ENCODE data around the gene CLTCL1.
"Not testable (repeated sequence)": the region's sequence is repeated elsewhere in the genome, so short reads cannot be mapped to it uniquely, and the experiment has no call there.

DNA sequence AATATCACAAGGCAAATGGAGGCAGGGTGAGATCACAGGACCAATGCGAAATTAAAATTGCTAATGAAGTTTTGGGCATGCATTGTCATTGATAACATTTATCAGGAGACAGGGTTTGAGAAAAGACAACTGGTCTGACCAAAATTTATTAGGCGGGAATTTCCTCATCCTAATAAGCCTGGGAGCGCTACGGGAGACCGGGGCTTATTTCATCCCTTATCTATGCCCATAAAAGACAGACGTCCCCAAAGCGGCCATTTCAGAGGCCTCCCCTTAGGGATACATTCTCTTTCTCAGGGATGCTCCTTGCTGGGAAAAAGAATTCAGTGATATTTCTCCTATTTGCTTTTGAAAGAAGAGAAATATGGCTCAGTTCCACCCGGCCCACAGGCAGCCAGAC lies 28.6 kb upstream of the CLTCL1 start:
- TF ChIP-seq, protein P1, sequence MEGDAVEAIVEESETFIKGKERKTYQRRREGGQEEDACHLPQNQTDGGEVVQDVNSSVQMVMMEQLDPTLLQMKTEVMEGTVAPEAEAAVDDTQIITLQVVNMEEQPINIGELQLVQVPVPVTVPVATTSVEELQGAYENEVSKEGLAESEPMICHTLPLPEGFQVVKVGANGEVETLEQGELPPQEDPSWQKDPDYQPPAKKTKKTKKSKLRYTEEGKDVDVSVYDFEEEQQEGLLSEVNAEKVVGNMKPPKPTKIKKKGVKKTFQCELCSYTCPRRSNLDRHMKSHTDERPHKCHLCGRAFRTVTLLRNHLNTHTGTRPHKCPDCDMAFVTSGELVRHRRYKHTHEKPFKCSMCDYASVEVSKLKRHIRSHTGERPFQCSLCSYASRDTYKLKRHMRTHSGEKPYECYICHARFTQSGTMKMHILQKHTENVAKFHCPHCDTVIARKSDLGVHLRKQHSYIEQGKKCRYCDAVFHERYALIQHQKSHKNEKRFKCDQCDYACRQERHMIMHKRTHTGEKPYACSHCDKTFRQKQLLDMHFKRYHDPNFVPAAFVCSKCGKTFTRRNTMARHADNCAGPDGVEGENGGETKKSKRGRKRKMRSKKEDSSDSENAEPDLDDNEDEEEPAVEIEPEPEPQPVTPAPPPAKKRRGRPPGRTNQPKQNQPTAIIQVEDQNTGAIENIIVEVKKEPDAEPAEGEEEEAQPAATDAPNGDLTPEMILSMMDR (IDR thresholded peaks at IDR 0.05; ENCODE audit: insufficient read depth, low read length) = not testable (repeated sequence)
- not testable (repeated sequence) for TF ChIP-seq POLR2AphosphoS5 (IDR thresholded peaks at IDR 0.05; ENCODE audit: low read depth); GABPA (IDR thresholded peaks at IDR 0.05; ENCODE audit: low read depth); SPI1 (IDR thresholded peaks at IDR 0.05; ENCODE audit: borderline replicate concordance, low read depth); REST (IDR thresholded peaks at IDR 0.05; ENCODE audit: insufficient replicate concordance, low read depth)
